HepG2 (cell line): ENCODE results near the gene C19orf73. TPM values are rescaled to one million over a fixed set of nuclear protein-coding genes. Genes with fewer than 3 reads are reported as not detected.
A peak's percentile ranks its signal among the peaks of the same experiment; 100 is the strongest.

ENCODE experiments used
- MAFG ChIP-seq: sonication (generic); formaldehyde crosslinking; IDR thresholded peaks from 2 replicates; pipeline ENCODE4 v1.5.1; 2020; ENCODE audit warnings: mild to moderate bottlenecking, missing genetic modification reagents
- NFATC3 ChIP-seq: sonication (generic); formaldehyde crosslinking; IDR thresholded peaks from 2 replicates; pipeline ENCODE4 v1.5.1; 2020; ENCODE audit warnings: mild to moderate bottlenecking, missing genetic modification reagents
- ONECUT2 ChIP-seq: sonication (generic); formaldehyde crosslinking; IDR thresholded peaks from 2 replicates; pipeline ENCODE4 v1.4.0; 2020; ENCODE audit warnings: missing genetic modification reagents
- ZNF234 ChIP-seq: sonication (generic); formaldehyde crosslinking; conservative IDR thresholded peaks from 2 replicates; pipeline ENCODE4 v1.5.1; 2020; ENCODE audit warnings: mild to moderate bottlenecking, missing genetic modification reagents
- ZNF660 ChIP-seq: sonication (generic); formaldehyde crosslinking; IDR thresholded peaks from 2 replicates; pipeline ENCODE4 v1.5.1; 2020; ENCODE audit warnings: mild to moderate bottlenecking, low read depth, missing genetic modification reagents, borderline replicate concordance
- polyA plus RNA-seq, 8 experiments: library from polyadenylated mRNA; depleted of rRNA in 3 of 8; stranded (reverse) in 7 of 8; unstranded in 1 of 8; fragments of >200 nt; fragmentation: Illumina TruSeq in 4 of 8; extraction: Trizol in 4 of 8; gene quantifications; 2 replicates each; pipeline versions ENCODE4 v1.2.1 to v1.2.3, GENCODE V29; 2011 to 2016; ENCODE audit warnings: low read depth in 4 of 8, missing spikeins in 1 of 8, mixed read lengths in 1 of 8; ENCODE audit not compliant: insufficient read depth in 1 of 8
- total RNA-seq, 5 experiments: library from RNA; depleted of rRNA; stranded (reverse); fragments of >200 nt; fragmentation: Illumina TruSeq; extraction: Trizol; gene quantifications; 2 replicates each; pipeline ENCODE4 v1.2.3, GENCODE V29; 2016; ENCODE audit warnings: low read depth in 1 of 5
- TF ChIP-seq, protein P1 (sequence below): sonication (generic); formaldehyde crosslinking; IDR thresholded peaks from 2 replicates; pipeline ENCODE4 v1.8.1; 2023; ENCODE audit warnings: mild to moderate bottlenecking, missing genetic modification reagents
- TF ChIP-seq, protein P2 (sequence below): sonication (generic); formaldehyde crosslinking; IDR thresholded peaks from 2 replicates; pipeline ENCODE4 v1.4.0; 2020; ENCODE audit warnings: missing genetic modification reagents, borderline replicate concordance
- TF ChIP-seq, protein P3 (sequence below): IDR thresholded peaks from 2 replicates; pipeline ENCODE4 v1.6.1; 2016; ENCODE audit warnings: missing compliant biosample characterization, missing genetic modification reagents, borderline replicate concordance
- TF ChIP-seq, protein P4 (sequence below), 2 experiments: fragments of 450-650 bp in 1 of 2; sonication (generic) in 1 of 2; formaldehyde crosslinking in 1 of 2; IDR thresholded peaks; 2 replicates each; pipeline versions ENCODE4 v1.6.1 to v1.8.0; 2016 to 2022; ENCODE audit warnings: antibody characterized with exemption in 1 of 2, mild to moderate bottlenecking in 1 of 2, missing genetic modification reagents in 1 of 2

The C19orf73 gene
- total and polyA plus RNA-seq, 2 of the 13 experiments (the other 11 are each of a cell fraction or from before 2014, with no cell fraction given) = 1.4 to 1.5 TPM

DNA sequence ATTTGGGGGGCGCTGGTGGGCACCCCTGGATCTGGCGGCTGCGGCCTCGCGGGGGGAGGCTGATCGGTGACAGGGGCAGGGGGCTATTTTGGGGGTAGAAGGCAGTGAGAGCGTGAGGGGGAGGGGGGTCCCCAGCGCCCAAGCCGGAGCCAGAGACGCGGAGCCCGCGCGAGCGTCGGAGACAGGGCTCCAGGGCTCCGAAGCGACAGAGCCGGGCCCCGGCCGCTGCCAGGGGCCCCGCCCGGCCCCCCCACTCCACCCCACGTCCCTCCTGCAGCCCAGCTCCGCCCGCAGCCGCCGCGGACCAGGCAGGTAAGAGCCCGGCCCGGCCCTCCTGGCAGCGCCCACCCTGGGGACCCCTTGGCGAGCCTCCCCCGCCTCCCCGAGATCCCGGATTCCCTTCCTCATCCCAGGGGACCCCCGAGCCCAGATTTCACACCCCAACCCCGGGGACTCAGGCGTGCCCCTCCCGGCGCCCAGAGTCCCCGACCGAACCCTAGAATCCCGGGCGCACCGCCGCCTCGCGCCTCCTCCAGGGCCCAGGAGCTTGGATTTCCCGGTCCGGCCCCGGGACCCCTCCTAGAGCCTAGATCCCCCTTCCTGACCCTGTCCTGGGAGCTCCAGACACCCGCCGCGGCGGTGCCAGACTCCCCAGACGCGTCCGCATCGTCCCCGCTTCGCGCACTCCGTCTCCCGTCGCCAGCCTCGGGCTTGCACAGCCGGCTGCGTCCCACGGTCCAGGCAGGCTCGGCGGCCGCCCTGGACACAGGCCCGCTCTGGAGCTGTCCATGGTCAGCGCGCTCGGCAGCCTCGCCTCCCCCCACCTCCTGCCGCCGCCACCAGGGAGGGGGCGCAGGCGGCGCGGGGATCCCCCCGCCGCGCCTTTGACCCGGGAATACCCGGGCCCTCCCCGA is 725 bp upstream of the C19orf73 start, which contains the start of gene PPFIA3 (continued):
- no peak for TF ChIP-seq NFATC3 (CRISPR knock-in tag)
- TF ChIP-seq ONECUT2 = no peak
- TF ChIP-seq MAFG (CRISPR knock-in tag) = 0 out of 2 replicates have a peak, but pooled peaks have one; percentile 45
- TF ChIP-seq, protein P1, sequence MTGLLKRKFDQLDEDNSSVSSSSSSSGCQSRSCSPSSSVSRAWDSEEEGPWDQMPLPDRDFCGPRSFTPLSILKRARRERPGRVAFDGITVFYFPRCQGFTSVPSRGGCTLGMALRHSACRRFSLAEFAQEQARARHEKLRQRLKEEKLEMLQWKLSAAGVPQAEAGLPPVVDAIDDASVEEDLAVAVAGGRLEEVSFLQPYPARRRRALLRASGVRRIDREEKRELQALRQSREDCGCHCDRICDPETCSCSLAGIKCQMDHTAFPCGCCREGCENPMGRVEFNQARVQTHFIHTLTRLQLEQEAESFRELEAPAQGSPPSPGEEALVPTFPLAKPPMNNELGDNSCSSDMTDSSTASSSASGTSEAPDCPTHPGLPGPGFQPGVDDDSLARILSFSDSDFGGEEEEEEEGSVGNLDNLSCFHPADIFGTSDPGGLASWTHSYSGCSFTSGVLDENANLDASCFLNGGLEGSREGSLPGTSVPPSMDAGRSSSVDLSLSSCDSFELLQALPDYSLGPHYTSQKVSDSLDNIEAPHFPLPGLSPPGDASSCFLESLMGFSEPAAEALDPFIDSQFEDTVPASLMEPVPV (CRISPR knock-in tag) = no peak
- TF ChIP-seq, protein P2, sequence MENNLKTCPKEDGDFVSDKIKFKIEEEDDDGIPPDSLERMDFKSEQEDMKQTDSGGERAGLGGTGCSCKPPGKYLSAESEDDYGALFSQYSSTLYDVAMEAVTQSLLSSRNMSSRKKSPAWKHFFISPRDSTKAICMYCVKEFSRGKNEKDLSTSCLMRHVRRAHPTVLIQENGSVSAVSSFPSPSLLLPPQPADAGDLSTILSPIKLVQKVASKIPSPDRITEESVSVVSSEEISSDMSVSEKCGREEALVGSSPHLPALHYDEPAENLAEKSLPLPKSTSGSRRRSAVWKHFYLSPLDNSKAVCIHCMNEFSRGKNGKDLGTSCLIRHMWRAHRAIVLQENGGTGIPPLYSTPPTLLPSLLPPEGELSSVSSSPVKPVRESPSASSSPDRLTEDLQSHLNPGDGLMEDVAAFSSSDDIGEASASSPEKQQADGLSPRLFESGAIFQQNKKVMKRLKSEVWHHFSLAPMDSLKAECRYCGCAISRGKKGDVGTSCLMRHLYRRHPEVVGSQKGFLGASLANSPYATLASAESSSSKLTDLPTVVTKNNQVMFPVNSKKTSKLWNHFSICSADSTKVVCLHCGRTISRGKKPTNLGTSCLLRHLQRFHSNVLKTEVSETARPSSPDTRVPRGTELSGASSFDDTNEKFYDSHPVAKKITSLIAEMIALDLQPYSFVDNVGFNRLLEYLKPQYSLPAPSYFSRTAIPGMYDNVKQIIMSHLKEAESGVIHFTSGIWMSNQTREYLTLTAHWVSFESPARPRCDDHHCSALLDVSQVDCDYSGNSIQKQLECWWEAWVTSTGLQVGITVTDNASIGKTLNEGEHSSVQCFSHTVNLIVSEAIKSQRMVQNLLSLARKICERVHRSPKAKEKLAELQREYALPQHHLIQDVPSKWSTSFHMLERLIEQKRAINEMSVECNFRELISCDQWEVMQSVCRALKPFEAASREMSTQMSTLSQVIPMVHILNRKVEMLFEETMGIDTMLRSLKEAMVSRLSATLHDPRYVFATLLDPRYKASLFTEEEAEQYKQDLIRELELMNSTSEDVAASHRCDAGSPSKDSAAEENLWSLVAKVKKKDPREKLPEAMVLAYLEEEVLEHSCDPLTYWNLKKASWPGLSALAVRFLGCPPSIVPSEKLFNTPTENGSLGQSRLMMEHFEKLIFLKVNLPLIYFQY (CRISPR knock-in tag) = peak; percentile 47; the same call in 1 of the 2 replicates
- TF ChIP-seq ZNF234 = no peak
- TF ChIP-seq, protein P3, sequence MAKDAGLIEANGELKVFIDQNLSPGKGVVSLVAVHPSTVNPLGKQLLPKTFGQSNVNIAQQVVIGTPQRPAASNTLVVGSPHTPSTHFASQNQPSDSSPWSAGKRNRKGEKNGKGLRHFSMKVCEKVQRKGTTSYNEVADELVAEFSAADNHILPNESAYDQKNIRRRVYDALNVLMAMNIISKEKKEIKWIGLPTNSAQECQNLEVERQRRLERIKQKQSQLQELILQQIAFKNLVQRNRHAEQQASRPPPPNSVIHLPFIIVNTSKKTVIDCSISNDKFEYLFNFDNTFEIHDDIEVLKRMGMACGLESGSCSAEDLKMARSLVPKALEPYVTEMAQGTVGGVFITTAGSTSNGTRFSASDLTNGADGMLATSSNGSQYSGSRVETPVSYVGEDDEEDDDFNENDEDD (CRISPR knock-in tag) = no peak; the same call in 1 of the 2 replicates
- TF ChIP-seq, protein P4, sequence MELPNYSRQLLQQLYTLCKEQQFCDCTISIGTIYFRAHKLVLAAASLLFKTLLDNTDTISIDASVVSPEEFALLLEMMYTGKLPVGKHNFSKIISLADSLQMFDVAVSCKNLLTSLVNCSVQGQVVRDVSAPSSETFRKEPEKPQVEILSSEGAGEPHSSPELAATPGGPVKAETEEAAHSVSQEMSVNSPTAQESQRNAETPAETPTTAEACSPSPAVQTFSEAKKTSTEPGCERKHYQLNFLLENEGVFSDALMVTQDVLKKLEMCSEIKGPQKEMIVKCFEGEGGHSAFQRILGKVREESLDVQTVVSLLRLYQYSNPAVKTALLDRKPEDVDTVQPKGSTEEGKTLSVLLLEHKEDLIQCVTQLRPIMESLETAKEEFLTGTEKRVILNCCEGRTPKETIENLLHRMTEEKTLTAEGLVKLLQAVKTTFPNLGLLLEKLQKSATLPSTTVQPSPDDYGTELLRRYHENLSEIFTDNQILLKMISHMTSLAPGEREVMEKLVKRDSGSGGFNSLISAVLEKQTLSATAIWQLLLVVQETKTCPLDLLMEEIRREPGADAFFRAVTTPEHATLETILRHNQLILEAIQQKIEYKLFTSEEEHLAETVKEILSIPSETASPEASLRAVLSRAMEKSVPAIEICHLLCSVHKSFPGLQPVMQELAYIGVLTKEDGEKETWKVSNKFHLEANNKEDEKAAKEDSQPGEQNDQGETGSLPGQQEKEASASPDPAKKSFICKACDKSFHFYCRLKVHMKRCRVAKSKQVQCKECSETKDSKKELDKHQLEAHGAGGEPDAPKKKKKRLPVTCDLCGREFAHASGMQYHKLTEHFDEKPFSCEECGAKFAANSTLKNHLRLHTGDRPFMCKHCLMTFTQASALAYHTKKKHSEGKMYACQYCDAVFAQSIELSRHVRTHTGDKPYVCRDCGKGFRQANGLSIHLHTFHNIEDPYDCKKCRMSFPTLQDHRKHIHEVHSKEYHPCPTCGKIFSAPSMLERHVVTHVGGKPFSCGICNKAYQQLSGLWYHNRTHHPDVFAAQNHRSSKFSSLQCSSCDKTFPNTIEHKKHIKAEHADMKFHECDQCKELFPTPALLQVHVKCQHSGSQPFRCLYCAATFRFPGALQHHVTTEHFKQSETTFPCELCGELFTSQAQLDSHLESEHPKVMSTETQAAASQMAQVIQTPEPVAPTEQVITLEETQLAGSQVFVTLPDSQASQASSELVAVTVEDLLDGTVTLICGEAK (IDR thresholded peaks at IDR 0.05) = no peak
- TF ChIP-seq, protein P4 (CRISPR knock-in tag; IDR thresholded peaks at IDR 0.05) = peak; percentile 72
- TF ChIP-seq ZNF660 (CRISPR knock-in tag) = no peak
